ENCODE results near the gene BPGM.

Gene BPGM

GRCh38 chr7:134724606-134725005 lies 78.0 kb downstream of the BPGM start:
- no peak for DNase-seq

GRCh38 chr7:134726581-134726980 lies 79.9 kb downstream of the BPGM start:
- no peak for DNase-seq

GRCh38 chr7:134727711-134728110 lies 81.1 kb downstream of the BPGM start:
- no peak for DNase-seq

All from NK-92 treated with Interleukin-12 subunit alpha and Interleukin-12 subunit beta, amount 100 ng/mL, for 24 hours (cell line).